NB4 (cell line): ENCODE results near the gene TRPM5.
A peak's percentile ranks its signal among the peaks of the same experiment; 100 is the strongest.
"Not testable (repeated sequence)": the region's sequence is repeated elsewhere in the genome, so short reads cannot be mapped to it uniquely, and the experiment has no call there.

Experiments used
- DNase-seq: peaks from one replicate; pipeline ENCODE4 v3.0.0; 2010; ENCODE audit warnings: low read depth
- H3K4me3 ChIP-seq: one replicate; pipeline ENCODE4 v1.5.1; 2011; ENCODE audit warnings: mild to moderate bottlenecking, low read depth, low read length, moderate library complexity
- CTCF ChIP-seq: IDR thresholded peaks from one replicate; pipeline ENCODE4 v1.5.1; 2012; ENCODE audit warnings: low read depth, low read length
- MAX ChIP-seq: IDR thresholded peaks from 2 replicates; pipeline ENCODE4 v1.6.1; 2011; ENCODE audit warnings: low read depth, low read length
- MYC ChIP-seq: IDR thresholded peaks from 2 replicates; pipeline ENCODE4 v1.6.1; 2011; ENCODE audit warnings: low read depth, low read length
- POLR2A ChIP-seq: IDR thresholded peaks from 2 replicates; pipeline ENCODE4 v1.6.1; 2011; ENCODE audit warnings: mild to moderate bottlenecking; ENCODE audit not compliant: insufficient read length; ENCODE audit errors: extremely low read depth

TRPM5 gene

GRCh38 chr11:2482745-2483144 is 38.4 kb upstream of the TRPM5 start:
- no peak for DNase-seq
- TF ChIP-seq CTCF (no peak), MYC (no peak), MAX (no peak), POLR2A (no peak)
- no peak overlapping the region for H3K4me3 ChIP-seq

- no peak overlapping the region for H3K4me3 ChIP-seq
- no peak for DNase-seq
- TF ChIP-seq MYC (no peak), CTCF (no peak), MAX (no peak), POLR2A (no peak)
Observed at GRCh38 chr11:2482204-2482603, 37.9 kb upstream of the TRPM5 start.

GRCh38 chr11:2481253-2481652 is 36.9 kb upstream of the TRPM5 start:
- DNase-seq, result no peak
- H3K4me3 ChIP-seq, result peak overlapping the region; percentile 33
- peak; percentile 12; the same call in 1 of the 2 replicates for TF ChIP-seq MAX
- no peak for TF ChIP-seq MYC

- peak; percentile 86 for DNase-seq
- TF ChIP-seq MYC (no peak), CTCF (no peak), POLR2A (no peak), MAX (no peak)
- peak overlapping the region; percentile 33 for H3K4me3 ChIP-seq
Observed at GRCh38 chr11:2480874-2481220, 36.5 kb upstream of the TRPM5 start.

DNA sequence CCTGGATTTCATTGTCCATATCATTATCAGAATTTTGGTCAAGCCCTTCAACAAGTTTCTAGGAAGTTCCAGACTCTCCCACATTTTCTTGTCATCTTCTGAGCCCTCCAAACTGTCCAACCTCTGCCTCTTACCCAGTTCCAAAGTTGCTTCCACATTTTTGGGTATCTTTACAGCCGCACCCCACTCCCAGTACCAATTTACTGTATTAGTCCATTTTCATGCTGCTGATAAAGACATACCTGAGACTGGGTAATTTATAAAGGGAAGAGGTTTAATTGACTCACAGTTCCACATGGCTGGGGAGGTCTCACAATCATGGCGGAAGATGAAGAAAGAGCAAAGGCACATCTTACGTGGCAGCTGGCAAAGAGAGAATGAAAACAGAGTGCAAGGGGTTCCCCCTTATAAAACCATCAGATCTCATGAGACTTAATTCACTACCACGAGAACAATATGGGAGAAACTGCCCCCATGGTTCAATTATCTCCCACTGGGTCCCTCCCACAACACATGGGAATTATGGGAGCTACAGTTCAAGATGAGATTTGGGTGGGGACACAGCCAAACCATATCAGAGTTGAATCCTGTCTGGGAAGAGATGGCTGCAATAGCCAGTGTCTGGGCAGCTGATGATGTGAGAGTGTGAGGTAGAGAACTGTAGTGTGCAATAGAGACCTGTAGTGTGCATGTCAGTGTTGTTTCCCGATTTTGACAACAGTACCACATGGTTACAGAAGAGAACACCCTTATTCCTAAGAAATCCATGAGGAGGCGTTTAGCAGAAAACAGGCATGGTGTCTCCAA is 36.0 kb upstream of the TRPM5 start:
- not testable (repeated sequence) for DNase-seq
- TF ChIP-seq MAX, result peak; percentile 31; the same call in 1 of the 2 replicates
- peak overlapping the region; percentile 17 for H3K4me3 ChIP-seq

DNA sequence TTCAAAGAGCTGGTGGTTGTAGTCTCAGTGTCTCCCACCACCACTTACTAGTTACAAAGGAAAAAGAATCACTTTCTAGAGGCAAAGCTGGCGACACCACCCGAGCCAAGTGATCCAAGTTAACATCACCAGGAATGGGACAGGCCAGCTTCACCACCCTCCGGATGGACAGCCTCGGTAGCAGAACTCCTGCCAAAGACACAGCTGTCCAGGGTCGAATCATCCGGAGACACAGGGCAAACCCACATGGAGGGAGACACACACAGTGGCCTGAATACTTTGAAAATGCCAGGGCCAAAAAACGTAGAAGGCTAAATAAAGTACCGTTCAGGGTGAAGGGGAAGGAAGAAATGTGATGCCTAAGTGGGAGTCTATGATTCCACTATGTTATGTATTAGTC is 33.6 kb upstream of the TRPM5 start:
- no peak for DNase-seq
- H3K4me3 ChIP-seq, result no peak overlapping the region
- TF ChIP-seq MYC (no peak), CTCF (no peak), POLR2A (no peak), MAX (no peak)
